NCI-H446 (cell line): ENCODE results near the gene PDE6B.
"Not testable (repeated sequence)": the region's sequence is repeated elsewhere in the genome, so short reads cannot be mapped to it uniquely, and the experiment has no call there.

Experiments used
- DNase-seq, 2 experiments: peaks; one replicate each; lab custom pipeline; 2025; lab: John Stamatoyannopoulos, UW

Gene PDE6B

GRCh38 chr4:656436-657337 lies 31.3 kb downstream of the PDE6B start:
- no peak for DNase-seq

DNA sequence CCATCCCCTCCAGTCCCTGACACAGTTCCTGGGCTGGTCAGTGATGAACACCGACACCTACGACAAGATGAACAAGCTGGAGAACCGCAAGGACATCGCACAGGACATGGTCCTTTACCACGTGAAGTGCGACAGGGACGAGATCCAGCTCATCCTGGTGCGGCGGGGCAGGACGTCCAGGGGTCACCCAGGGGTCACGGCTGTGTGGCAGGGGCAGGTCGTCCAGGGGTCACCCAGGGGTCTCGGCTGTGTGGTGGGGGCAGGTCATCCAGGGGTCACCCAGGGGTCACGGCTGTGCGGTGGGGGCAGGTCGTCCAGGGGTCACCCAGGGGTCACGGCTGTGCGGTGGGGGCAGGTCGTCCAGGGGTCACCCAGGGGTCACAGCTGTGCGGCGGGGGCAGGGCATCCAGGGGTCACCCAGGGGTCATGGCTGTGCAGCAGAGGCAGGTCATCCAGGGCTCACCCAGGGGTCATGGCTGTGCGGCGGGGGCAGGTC lies 32.0 kb downstream of the PDE6B start:
- no peak for DNase-seq

- no peak for DNase-seq
These were observed 32.7 kb downstream of the PDE6B start for GRCh38 chr4:657834-658667.

GRCh38 chr4:658681-659667 lies 33.6 kb downstream of the PDE6B start:
- no peak for DNase-seq

GRCh38 chr4:659851-660250 lies 34.5 kb downstream of the PDE6B start:
- DNase-seq, result no peak

- DNase-seq, result no peak
These were observed 35.0 kb downstream of the PDE6B start for GRCh38 chr4:660401-660800.

DNA sequence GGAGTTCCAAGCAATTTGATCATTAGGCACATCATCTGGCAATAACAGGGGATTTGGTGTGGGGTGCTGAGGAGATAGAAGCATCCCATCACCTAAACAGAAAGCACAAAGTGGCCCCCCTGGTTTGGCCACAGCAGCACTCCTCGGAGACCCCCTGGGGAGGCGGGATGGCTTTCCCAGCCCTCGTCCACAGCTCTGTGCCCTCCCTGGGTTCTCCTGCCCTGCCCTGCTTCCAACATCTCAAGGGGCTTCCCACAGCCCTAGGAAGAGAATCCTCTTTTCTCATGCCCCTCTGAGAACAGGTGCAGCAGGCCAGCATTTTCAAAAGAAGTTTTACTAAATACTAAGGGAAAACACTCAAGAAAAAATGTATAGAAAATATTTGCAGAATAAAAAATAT lies 35.9 kb downstream of the PDE6B start:
- no peak for DNase-seq

DNA sequence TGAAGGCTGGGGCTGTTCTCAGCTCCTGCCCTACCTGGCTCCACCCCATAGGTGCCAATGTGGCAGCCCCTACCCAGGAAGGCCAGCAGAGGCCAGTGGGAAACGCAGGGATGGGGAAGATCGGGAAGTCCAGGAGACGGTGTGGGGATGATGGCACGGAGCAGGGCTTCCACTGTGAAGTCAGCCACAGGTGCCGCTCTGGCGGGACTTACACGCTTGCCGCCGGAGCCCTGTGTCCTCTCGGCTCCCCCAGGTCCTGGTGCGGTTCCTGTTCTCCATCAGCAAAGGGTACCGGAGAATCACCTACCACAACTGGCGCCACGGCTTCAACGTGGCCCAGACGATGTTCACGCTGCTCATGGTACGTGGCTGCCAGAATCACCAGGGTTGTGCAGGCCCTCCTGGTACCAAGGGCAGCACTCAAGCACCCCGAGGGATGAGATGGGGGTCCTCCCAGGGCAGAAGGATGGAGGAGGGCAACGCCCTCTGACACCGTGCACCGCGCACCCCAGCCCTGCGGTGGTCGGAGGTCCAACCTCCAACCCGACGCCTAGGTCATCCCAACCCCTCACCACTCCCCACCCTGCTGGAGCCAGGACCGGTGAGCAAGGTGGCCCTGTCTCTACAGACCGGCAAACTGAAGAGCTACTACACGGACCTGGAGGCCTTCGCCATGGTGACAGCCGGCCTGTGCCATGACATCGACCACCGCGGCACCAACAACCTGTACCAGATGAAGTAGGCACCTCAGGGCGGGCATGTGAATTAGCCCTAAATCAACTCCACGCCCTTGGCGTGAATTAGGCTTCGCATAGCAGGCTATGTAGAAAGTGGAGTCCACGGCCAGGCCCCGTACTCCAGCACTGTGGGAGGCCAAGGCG lies 36.7 kb downstream of the PDE6B start:
- no peak for DNase-seq

DNA sequence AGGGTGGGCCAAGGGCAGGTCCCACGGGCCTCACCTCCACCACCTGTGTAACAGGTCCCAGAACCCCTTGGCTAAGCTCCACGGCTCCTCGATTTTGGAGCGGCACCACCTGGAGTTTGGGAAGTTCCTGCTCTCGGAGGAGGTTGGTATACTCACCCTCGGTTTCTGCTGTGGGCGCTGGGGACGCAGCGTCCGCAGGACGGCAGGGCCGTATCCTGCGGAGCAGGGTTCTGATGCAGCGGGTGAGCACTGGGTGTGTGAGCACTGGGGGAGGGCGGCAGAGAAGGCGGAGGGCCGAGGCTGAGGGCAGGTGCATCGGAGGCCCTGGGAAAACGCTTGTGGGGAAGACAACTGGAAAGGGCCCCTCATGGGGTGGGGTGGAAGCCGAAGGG lies 37.7 kb downstream of the PDE6B start:
- no peak for DNase-seq

DNA sequence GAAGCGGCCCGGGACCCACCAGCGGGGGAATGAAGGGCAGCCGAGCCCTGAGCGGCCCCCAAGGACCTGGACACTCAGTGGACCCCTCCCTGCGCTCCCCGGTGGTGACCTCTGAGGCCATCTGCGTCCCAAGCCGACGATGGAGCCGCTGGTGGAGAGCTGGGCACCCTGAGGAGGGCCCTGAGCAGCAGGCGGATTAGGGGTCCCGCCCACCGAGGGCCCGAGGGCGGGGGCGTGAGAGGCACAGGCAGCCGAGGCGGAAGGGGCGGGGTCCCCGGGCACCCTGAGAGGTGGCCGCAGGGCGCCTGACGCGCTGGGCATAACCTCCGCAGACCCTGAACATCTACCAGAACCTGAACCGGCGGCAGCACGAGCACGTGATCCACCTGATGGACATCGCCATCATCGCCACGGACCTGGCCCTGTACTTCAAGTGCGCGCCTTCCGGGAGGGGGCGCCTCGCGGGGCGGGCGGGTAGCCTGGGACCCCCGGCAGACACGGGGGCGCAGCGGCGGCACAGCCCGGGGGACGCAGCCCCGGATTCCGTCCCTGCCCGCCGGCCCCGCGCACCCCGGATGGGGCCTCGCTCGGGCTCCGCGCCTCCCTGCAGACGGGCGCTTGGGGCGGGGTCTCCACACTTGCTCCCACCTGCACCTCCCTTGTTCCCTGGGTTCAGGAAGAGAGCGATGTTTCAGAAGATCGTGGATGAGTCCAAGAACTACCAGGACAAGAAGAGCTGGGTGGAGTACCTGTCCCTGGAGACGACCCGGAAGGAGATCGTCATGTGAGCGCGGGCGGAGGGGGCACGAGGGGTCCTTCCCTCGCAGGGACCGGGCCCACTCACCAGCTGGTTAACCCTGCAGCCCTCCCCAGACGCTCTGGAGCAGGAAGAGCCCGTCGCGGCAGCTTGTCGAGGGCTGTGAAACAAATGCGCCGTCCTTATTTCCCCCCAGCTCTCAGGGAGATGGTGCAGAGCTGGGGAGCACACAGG lies 38.4 kb downstream of the PDE6B start:
- DNase-seq, result peak in 1 of 2 experiments; percentile 22

GRCh38 chr4:664713-665231 lies 39.4 kb downstream of the PDE6B start:
- DNase-seq, result no peak

DNA sequence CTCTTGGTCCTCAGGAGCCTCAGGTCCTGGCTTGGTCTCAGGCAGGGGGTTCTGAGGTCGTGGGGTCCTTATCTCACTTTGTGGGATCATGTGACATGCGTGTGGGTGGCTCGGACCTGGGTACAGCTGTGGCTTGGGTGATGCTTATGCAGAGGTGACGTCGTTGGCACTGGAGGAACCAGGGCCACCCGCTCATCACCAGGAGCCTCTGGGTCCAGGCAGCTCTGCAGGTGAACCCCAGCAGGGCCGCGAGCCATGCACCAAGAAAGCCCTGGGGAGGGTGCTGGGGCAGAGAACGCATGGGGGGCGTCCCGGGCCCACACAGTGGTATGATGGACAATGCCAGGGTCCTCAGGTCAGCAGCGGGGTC lies 40.0 kb downstream of the PDE6B start:
- DNase-seq, result no peak

DNA sequence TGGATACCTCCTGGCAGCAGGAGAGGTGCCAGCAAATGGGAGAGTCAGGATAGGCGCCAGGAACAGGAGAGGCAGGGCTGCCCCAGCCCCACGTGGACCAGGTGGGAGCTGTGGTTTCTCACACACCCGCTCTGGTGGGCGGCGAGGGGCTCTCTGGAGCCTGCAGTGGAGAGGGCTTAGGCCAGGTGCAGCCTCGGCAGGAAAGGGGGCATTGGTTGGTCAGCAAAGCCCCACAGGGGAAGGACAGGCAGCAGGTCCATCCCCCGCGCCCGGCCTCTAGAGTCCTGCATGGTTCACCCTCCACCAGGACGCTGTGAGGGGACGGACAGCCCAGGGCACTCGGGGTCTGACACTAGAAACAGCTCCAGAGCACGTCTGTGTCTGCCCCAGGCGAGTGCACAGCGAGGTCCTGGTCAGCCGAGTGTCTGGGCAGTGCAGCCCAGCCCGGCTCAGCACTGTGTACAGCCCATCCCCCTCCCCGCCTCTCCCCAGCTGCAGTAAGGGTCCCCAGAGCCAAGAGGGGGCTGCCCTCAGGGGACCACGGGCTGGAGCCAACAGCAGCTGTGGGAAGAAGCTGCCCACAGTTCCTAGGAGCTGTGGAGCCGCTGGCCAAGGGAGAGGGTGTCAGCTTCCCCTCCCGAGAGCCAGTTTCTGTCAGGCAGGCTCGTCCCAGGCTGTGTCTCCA lies 40.5 kb downstream of the PDE6B start:
- DNase-seq, result no peak

DNA sequence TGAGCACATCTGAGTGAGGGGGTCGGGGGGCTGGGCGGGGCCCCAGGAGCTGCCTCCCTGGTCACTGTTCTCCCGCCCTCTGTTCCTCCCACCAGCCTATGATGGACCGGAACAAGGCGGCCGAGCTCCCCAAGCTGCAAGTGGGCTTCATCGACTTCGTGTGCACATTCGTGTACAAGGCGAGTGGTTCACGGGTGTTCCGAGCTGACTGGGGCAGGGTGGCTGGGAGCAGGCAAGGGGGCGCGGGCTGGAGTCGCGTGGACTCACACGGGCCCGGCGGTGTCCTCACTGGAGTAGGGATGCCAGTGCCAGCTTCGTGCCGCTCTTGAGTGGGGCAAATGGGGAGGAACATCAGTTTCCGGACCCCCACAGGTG lies 41.0 kb downstream of the PDE6B start:
- no peak for DNase-seq

GRCh38 chr4:666822-667544 lies 41.6 kb downstream of the PDE6B start:
- DNase-seq, result no peak

DNA sequence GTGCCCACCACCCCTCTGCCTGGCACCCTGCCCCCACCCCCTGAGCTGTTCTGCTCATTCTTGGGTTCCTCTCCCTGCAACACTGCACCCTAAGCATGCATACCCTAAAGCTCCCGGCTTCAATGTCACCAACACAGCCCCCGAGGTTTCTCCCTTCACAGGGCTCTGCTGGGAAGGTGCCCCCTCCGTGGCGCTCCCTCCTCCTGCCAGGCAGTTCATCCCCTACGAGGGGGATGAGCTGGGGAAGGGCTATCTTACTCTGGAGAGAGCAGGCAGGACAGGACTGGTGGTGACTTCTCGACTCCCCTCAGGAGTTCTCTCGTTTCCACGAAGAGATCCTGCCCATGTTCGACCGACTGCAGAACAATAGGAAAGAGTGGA lies 42.2 kb downstream of the PDE6B start:
- DNase-seq, result no peak

- not testable (repeated sequence) for DNase-seq
These were observed 42.8 kb downstream of the PDE6B start for GRCh38 chr4:668219-668618.
